HT-29 (cell line): ENCODE results near the gene CREB3L1. TPM values are rescaled to one million over a fixed set of nuclear protein-coding genes. Genes with fewer than 3 reads are reported as not detected.
"Not testable (repeated sequence)": the region's sequence is repeated elsewhere in the genome, so short reads cannot be mapped to it uniquely, and the experiment has no call there.

Source experiments
- DNase-seq: peaks from one replicate; pipeline ENCODE4 v3.0.0-alpha.2; 2015; ENCODE audit warnings: low spot score
- total RNA-seq: library from RNA; depleted of rRNA; stranded (reverse); fragments of >200 nt; shearing (Covaris generic); gene quantifications from 2 replicates; pipeline ENCODE4 v1.2.3, GENCODE V29; 2014

The CREB3L1 gene
- total RNA-seq, 1 experiment from 2014 or later = 64.2 TPM

DNA sequence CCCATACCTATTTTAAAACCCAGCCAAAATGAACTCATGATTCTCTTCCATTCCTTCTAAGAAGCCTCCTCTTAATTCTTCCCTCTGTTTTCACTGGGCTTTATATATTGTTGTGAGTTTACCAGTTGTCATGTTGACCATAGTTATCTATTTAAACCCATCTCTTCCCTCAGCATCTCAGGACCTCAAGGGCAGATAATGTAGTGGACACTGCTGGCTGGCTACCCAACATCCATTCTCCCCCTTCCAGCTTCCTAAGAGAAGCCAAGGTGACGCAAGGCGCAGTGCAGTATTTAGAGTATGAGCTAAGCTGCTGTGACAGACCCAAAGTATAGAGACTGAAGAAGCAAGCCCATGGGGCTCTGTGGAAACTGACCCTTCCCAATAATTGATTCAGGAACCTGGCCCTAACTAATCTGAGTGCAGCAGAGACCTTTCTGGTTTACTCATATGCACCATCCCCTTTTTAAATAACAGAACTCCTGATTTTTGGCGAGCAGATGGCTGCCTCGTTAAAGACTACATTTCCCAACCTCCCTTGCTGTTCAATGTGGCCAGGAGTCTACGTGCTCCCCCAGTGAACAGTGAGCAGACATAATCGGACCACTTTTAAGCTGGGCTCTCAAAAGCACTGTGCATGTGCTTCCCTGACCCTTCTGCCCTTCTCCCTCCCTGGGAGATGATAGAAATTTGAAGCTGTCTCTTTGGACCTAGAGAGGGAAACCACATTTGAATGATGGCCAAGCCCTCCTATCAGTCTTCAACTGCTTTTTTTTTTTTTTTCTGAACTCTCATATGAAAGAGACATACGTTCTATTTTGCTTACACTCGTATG, 28.1 kb upstream of the CREB3L1 start:
- no peak for DNase-seq

DNA sequence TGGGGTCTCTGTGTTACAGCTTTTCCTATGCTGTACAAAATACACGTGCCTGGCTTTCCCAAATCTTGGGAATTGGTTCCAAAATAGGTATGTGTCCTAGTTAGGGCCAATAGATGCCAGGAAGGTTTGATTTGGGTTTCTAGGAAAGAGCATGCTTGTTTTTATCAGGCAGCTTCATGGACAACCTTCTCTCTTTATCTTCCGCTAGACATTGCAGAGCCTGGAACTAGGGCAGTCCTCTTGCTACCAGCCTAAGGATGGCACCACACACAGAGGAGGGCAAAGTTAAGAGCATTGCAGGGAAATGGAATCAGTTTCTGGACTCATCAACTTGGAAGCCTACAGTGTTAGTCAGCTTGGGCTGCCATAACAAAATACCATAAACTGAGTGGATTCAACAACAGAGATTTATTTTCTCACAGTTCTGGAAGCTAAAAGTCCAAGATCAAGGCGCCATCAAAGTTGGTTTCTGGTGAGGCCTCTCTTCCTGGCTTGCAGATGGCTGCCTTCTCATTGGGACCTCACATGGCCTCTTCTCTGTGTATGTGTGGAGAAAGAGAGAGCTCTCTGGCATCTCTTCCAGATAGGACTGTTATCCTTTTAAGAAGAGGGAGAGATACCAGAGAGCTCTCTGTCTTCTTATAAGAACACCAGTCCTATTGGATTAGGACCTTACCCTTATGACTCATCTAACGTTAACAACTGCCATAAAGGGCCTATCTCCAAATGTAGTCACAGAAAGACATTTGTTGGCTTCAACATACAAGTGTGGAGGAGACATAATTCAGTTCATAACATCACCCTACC, 27.3 kb upstream of the CREB3L1 start:
- peak; percentile 37 for DNase-seq

DNA sequence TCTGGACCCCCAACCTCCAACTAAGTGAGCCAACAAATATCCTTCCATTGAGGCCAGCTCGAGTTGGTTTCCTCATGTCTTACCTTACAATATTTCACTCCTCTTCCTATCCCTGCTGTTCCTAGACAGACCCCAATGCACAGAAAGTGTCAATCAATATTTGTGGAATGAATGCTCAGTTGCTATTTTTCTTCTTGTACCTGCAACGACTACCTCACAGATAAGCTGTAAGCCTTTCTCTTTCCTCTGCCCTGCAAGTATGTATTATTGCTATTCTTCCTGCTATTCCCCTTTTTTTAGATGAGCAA, 26.8 kb upstream of the CREB3L1 start:
- DNase-seq = no peak

DNA sequence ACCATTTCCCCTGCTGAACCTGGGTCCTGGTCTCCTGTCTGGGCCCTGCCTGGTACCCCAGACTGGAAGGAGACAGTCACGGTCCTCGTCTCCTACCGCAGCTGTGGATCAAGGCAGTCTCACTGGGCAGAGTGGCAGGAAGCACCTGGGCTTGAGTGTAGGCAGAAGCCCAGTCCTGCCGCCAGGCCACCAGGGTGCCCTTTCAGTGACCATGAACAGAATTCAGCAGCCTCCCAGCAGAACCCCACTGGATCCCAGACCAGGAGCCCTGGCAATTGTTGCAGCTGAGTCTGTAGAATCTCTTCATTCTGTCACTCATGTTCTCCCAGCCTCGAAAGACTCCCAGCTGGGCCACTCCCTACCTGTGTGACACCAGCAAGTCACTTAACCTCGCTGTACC, 25.5 kb upstream of the CREB3L1 start:
- no peak for DNase-seq

DNA sequence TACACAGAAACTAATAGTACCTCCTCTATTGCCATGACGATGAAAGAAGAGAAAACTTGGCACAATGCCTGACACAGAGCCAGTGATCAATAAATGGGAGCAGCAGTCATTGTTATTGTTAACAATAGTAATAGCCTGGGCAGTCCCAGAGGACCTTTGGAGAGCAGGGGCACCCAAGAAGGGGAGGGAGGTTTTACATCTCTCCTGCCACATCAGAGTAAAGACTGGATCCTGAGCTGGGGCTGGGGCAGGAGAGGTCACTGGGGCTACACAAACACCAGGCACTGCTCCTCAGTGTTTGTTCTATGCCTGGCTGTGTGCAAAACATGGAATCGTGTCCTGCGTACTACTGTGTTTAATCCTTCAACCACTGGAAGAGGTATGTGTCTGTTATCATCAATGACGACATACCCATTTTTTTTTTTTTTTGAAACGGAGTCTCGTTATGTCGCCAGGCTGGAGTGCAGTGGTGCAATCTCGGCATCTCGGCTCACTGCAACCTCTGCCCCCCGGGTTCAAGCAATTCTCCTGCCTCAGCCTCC, 25.0 kb upstream of the CREB3L1 start:
- peak; percentile 72 for DNase-seq

DNA sequence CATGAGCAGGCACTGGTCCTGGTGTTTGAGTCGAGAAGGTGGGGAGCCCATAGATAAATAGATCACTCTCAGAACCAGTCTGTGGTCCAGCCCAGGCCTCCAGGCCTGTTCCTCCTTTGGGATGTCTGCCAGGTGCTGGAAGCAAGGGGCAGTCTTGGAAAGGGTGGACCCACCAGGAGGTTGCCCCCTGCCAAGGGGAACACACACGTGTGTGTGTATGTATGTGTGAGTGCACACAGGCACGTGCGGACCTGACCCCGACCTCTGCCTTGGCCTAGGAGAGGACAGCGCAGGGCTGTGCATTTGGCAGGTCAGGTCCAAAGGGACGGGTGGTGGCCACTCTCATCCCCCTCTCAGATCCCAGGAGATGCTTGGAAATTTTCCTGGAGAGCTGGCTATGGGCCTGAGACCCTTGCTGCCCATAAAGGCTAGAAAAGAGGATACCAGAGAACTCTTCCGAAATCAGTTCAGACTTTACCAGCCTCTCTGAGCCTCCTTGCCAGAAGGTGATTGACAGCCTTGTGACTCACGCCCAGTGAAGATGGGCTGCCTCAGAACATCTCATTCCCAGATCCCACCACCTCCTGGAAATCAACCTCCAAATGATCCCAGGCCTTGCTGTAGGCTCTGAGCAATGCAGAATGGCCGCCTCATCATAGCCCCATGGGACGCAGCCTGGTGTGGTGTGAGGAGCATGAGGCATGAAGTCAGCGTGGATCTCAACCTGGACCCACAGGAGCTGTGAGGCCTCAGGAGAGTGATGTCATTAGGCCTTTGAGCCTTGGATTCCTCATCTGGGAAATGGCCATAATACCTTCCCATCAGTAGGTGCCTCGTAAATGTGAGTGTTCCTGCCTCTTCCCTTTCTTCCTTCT, 24.0 kb upstream of the CREB3L1 start:
- no peak for DNase-seq

DNA sequence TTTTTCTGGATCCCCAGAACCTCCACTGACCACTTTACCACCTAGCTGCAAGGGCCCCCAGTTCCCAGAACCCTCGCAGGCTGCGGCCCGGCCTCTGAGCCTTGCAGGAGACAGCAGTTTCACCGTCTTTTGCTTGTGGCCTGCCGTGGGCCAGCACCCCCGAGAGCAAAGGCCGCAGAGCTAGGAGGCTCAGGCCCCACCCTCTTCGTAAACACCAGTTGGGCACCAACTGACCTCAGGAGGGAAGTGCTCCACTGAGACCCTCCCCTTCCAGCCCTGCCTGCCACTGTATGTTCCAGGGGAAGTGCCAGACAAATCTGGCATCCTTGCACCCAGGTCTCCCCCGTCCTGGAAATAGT, 23.4 kb upstream of the CREB3L1 start:
- DNase-seq = peak; percentile 35

DNA sequence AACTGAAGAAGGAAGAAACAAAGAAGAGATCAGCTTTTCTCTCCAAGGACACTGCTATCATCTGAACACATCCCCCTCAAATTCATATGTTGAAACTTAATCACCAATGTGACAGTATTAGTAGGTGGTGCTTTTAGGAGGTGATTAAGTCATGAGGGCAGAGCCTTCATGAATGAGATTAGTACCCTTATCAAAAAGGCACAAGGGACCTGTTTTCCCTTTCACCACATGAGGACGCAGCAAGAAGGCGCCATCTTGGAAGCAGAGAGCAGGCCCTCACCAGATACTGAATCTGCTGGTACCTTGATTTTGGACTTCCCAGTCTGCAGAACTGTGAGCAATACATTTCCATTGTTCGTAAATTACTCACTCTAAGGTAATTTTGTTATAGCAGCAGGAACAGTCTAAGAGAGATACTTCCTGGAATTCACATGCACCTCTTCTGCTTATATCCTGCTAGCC, 20.9 kb upstream of the CREB3L1 start:
- DNase-seq = no peak

DNA sequence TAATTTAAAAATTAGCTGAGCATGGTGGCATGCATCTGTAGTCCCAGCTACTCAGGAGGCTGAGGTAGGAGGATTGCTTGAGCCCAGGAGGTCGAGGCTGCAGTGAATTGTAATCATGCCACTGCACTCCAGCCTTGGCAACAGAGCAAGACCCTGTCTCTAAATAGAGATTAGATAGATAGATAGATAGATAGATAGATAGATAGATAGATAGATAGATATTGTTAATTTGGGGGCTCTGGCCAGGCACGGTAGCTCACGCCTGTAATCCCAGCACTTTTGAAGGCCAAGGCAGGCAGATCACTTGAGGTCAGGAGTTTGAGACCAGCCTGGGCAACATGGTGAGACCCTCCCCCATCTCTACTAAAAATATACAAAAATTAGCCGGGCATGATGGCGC, 18.1 kb upstream of the CREB3L1 start:
- not testable (repeated sequence) for DNase-seq

DNA sequence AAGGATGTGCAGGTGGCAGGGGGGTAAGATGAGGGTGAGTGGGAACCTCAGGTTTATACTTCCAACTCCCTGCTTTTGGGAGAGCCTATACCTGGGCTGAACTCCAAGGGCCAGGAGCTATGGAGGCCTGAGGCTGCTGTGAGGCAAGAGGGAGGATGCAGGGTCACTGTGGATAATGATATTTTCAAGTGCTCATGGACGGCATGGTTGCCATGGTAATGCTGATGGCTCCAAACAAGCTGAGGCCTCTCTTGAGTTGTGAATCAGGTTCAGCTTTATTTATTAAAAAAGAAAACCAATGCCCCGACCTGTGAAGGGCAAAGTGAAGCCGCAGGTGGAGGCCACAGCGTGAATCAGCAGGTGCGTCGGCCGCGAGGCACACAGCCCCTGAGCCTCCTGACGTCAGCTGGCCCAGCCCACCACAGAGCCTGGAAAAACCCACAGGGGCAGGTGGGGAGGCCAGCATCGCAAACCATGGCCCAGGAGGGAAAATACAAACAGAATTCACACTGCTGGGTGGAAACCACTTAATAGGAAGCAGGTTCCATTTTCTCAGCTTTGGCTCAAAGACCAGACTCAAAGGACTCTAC, 17.4 kb upstream of the CREB3L1 start:
- no peak for DNase-seq

DNA sequence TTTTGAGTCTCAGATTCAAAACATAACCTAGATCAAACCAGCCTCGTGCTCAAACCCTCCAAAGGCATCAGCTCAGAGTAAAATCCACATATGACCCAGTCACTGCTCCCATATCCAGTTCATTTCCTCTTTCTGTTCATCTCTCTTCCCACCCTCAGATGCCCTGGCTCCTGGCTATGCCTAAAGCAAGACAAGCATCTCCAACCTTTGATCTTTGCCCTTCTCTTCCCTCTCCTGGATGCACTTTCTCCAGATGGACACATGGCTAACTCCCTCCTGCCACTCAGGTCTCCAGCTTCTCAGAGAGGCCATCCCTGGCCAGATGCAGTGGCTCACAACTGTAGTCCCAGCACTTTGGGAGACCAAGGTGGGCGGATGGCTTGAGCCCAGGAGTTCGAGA, 14.3 kb upstream of the CREB3L1 start:
- DNase-seq = no peak

DNA sequence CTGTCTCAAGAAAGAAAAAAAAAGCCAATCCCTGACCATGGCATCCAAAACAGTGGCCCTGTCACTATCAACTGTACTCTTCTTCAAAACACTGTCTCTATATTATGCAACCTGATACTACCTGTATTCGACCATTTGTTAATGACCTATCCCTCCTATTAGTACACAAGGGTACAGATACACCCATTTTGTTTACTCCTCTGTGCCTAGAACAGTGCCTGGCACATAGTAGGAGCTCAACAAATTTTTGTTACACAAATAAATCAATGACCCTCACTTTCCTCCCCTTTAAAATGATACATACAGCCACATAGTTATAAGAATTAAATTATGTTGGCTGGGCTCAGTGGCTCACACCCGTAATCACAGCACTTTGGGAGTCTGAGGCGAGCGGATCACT, 13.4 kb upstream of the CREB3L1 start:
- no peak for DNase-seq

DNA sequence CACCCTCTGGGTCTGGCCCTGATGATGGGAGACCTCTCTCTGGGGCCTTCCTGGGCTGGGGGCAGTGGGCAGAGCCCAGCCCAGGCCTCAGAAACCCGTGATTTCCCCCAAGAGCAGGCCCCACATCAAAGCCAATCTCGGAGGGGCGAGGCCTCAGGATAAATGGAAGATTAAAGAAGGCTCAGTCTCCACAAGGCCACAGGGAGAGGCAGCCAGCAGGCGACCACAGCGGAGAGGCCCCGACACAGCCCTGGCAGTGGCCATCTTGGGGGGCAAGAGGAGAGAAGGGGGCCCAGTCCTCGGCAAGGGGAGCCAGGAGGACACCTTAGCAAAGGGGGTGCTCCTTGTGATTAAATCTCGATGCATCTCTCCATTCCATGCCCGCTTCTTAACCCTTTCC, 12.5 kb upstream of the CREB3L1 start:
- DNase-seq = no peak

DNA sequence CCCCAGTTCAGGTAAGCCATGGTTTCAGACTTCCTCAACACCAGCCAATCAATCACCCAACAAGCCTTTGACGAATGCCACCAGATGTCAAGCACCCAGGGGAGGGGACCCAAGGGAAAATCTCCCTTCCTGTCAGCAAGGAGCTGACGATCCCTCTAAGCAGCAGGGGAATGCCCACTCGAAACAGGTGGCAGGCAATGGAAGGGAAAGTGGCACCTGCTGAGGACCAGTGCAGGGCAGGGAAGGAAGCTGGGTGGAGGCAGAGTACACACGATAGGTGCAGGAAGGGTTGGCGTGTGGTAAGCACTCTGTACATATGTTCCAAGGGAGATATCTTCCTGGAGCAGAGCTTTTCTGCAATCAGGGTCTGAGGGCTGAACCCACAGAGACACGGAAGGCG, 11.7 kb upstream of the CREB3L1 start:
- no peak for DNase-seq

DNA sequence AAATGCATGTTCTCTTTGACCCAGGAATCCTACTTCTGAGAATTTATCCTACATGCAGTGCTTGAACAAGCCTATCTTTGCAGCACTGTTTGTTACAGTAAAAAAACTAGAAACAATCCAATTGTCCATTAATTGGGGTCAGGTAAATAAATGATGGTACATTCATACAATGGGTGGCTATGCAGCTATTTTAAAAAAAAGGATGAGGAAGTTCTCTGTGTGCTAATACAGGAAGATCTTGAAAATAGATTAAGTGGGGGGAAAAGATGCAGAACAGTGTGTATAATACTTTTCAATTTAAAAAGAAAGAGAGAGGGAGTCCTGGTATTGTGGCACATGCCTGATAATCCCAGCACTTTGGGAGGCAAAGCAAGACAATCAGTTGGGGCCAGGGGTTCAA, 9.5 kb upstream of the CREB3L1 start:
- DNase-seq = no peak

DNA sequence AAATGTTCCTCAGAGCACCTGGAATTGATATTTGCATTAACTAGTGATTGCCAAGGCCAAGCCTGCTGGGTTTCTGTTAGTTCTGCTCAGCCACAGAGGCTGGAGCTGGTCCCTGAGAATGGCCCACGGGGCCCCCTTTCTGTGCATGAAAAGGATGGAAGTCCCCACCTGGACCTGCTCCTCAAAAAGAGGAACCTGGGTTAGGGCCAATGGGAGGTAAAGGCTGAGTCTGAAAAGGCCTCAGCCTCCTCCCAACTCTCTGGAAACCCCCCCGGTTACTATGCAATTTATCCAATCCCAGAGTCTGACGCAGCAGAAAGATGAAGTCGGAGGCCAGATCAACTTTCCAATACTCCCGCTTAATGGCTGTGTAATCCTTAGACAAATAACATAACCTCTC, 6.8 kb upstream of the CREB3L1 start:
- no peak for DNase-seq

DNA sequence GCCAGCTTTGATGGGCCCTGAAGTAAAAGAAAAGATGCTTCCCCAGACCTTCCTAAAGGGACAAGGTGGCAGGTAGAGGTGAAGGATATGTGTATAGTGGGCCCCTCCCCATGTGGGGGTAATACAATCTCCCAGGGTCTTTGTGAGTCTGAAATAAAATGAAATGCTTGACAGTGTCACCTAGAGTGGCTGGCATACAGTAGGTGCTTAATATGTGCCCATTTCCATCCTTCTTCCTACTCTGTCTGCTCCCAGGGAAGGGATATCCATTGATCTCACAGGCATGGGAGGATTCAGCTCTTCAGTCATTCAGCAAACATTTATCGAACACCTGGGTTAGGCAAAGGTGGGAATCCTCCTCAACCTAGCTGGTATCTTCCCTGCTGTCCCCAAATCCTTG, 6.1 kb upstream of the CREB3L1 start:
- DNase-seq = no peak

DNA sequence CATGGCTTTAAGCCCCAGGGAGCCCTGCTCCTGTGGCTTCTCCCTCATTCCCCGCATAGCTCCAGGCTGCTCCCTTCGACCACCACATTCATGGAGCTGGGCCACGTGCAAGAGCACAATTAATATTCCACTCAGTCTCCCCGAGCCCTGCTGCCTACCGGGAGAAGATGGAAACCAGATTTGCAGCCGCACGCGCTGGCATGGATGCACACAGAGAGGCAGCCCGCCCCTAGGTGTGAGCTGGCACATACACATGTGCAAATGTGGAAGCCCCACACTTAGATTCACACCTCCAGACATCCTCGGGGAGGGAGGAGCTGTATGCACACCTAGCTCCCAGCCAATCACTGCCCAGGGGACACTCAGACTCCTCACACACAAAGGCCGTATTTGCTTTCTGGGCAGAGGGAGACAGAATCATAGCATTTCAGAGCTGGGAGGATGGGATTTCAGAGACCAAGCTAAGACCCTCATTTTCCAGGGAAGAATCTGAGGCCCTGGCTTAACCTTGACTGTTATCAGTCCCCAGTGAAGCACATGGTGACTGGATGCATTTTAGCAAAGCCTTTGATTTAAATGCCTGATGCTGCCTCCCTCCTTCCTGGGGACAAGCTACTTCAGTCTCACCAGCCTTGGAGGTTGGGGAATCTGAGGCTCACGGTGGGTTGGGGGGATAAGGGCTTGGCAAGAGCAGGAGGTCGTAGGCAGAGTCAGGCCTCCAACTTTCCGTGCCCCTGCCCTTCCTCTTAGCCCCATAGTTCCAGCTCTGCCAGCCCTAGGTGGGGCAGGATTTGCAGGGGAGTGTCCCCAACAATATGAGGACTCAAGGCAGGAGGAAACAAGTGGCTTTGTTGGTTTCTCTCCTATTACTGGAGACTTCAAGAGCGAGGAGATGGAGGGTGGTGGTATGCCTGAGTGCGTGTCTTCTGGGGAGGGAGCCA, 5.3 kb upstream of the CREB3L1 start:
- DNase-seq = peak; percentile 74

DNA sequence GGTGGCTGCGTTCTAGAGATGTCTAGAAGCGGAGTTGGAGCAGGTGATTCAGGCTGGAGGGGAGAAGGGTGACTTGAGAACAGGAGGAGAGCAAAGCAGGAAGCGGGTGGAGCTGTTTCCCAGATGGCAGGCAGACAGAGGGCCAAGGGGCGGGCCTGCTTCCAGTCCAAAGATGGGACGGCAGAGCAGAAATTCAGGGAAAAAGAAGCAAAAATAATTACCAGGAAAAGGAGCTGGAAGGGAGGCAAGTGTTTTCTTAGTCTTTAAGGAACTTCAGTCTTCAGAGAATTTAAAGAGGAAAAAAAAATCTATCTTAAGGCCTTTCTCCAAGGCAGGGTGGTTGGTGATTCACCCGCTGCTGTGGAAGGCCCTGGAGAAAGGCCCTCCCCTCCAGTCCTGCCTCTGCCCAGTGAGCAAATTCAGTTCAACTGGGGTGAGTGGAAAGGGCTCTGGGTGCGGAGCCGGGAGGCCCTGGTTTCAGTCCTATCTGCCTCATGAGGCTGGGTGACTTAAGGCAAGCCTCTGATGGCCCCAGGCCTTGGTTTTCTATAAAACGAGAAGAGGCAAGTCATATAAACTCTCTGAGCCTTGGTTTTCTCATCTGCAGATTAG, 4.5 kb upstream of the CREB3L1 start:
- DNase-seq = peak; percentile 90
